Right renal pelvis (tissue), 4 donors: ENCODE data around the gene RPL36AL. TPM values are rescaled to one million over a fixed set of nuclear protein-coding genes. Genes with fewer than 3 reads are reported as not detected.
"Not testable (repeated sequence)": the region's sequence is repeated elsewhere in the genome, so short reads cannot be mapped to it uniquely, and the experiment has no call there.

Experiments used
- DNase-seq, 4 donors: peaks; one replicate each; pipeline ENCODE4 v3.0.0-alpha.2; 2013; ENCODE audit warnings: low read depth in 4 of 4, low spot score in 3 of 4, missing footprints in 1 of 4
- polyA plus RNA-seq, 4 donors: library from polyadenylated mRNA; unstranded; fragments of 120-200 nt; gene quantifications; one replicate each; pipeline ENCODE4 v1.2.1, GENCODE V29; 2013; ENCODE audit not compliant: insufficient read length in 4 of 4

Gene RPL36AL
- 100 to 1,000 TPM; 170 to 219 (median 194) TPM for polyA plus RNA-seq

GRCh38 chr14:49620182-49621113, at the start of gene RPL36AL, which contains the start of gene MGAT2:
RPL36AL (minus strand) TSS chr14:49620626; CDS start chr14:49619104, 1,522 bp downstream.
MGAT2 (plus strand) TSS chr14:49620799; CDS start chr14:49621269, 470 bp downstream.
- peak; percentile 93 to 97 (median 96) for DNase-seq

DNA sequence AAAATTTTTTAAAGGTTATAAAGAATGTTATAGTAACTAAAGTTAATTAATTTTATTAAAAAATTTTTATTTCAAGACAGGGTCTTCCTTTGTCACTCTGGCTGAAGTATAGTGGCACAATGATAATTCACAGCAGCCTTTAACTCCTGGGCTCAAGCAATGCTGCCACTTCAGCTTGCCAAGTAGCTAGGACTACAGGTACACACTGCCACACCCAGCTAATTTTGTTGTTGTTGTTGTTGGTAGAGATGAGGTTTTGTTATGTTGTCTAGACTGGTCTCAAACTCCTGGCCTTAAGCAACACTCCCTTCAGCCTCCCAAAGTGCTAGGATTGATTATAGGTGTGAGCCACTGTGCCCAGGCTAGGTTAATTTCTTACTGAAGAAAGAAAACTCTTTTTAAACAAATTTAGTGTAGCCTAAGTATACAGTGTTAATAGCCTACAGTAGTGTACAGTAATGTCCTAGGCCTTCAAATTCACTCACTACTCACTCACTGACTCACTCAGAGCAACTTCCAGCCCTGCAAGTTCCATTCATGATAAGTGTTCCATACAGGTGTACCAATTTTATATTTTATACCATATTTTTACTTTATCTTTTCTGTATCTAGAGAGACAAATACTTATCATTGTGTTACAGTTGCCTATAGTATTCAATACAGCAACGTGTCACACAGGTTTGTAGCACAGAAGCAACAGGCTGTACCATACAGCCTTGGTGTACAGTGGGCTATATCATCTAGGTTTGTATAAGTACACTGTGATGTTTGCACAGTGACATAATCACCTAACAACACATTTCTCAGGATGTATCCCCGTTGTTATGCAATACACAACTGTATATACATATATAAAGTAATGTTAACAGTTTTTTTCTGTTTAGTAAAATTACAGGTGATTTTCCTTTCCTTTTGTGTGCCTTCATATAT, 39.4 kb upstream of the RPL36AL start:
- DNase-seq = no peak

DNA sequence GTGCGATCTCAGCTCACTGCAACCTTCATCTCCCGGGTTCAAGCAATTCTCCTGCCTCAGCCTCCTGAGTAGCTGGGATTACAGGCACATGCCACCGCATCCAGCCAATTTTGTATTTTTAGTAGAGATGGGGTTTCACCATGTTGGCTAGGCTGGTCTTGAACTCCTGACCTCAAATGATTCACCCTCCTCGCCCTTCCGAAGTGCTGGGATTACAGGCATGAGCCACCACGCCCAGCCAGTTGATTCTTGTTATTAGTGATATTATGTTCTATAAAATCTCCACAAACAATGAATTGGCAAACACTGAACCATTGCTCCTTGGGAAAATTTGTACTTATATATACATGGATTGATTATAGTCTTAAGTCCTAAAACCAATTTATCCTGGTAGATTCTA, 37.1 kb upstream of the RPL36AL start:
- DNase-seq = not testable (repeated sequence)

DNA sequence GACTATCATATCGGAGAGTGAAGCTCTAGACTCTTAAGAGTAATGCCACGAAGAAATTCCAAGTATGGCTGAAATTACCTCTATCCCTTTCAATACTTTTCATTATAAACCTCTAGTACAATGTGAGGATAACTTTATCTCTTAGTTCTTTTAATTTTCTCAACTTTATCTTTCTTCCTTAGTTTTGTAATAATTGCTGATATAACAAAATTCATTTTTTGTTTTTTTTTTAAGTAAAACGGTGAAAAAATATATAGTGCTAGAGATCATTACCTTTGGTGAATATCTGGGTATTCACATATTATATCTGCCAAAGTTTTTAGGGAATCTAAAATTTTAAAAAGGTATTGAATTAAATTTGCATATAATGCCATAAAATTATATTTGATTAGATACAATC, 34.1 kb upstream of the RPL36AL start:
- DNase-seq = no peak

GRCh38 chr14:49653508-49653907, 33.1 kb upstream of the RPL36AL start:
- no peak for DNase-seq

DNA sequence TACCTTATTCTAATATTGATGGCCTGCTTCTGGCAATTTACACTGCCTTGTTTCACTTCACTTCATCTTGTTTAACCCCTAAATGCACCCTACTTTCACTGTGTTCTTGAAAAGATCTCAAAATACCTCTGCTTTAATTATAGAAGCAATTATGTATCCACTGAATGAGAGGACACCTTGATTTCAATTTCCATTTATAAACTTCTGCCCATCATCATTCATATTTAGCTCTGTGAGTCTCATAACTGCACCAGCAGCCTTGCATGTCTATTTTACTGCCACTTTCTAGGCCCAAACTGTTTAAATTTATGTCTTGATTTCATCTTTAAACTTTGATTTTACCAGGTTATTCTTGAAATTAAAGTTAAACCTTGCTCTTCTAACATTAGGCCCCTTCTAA, 21.7 kb upstream of the RPL36AL start:
- no peak for DNase-seq

GRCh38 chr14:49641697-49642129, 21.3 kb upstream of the RPL36AL start:
- no peak for DNase-seq

GRCh38 chr14:49640540-49641417, 20.4 kb upstream of the RPL36AL start:
- no peak for DNase-seq

DNA sequence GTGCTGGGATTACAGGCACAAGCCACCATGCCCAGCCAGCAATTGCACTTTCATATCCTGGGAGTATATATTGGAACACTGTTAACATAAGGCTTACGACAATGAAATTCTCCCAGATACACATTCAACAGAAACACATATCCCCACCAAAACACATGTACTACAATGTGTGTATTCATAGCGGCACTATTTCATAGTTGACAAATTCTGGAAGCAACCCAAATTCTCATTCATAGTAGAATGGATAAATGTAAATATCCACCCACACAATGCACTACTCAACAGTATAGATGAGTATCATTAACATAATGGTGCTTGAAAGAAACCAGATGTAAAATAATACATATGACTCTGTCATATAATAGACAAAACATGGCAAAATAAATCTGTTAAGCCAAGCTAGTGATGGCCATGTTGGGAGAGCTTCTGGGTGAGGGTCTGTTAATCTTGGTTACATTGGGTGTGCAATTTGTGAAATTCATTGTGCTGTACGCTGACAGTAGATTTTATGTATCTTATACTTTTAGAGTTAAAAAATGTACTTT, 17.2 kb upstream of the RPL36AL start:
- DNase-seq = no peak

DNA sequence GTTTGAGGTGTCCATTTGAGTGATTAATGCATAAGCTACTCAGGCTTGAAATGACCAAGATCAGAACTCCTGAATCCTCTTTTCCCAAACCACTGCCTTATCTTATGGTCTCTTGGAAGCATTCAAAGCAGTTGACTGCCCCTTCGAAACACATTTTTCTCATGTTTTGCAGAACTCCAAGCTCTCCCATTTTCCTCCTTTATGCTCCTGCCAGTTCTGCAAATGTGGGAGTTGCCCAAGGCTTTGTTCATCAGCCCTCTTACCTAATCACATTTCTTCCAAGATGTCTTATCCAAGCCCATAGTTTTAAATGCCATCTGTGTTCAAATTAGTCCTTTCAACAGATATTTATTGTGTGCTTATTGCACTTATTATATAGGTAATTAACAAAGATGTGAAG, 16.4 kb upstream of the RPL36AL start:
- DNase-seq = no peak

GRCh38 chr14:49634547-49635334, 14.3 kb upstream of the RPL36AL start, which contains the start of gene DNAAF2:
DNAAF2 (minus strand) TSS chr14:49635244; CDS start chr14:49635149, 95 bp downstream.
- DNase-seq = peak; percentile 61 to 74 (median 70)

DNA sequence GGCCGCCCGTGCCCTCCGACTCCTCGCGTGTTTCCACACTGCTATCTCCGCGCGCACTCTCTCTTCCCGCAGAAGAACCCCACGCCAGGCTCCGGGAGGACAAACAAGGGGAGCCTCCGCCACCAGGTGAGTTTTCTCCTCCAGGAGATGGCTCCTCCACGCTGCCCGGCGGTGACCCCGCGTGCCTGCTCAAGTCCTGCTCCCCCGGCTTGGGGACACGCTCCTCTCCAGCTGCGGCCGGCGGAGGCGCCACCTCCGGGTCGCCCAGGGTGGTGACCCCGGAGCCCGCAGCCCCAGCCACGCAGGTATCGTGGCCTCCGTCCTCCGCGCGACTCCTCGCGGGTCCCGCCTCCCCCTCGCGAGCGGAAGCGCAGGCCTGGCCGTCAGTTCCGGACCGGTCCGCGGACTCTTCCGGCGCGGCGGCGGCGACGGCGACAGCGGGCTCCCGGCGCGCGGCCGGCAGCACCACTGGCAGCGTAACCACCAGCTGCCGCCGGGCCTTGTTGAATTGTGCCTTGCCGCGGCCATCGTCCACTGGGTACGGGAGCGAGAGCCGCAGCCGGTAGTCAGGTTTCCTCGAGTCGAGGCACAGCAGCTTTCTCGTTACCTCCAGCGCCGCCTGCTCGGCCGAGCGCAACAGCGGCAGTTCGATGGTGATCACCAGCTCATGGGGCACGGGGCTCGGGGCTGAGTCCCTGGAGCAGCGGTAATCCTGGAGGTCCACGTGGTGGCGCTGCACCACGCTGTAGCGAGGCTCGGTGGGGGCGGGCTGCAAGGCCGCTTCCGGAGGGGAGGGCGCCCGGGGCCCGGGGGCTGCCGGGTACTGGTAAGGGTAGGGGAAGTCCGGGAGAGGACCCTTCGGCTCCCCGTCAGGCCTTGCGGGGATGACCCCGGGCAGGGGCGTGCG, 13.5 kb upstream of the RPL36AL start:
- DNase-seq = peak; percentile 90 to 93 (median 91)

DNA sequence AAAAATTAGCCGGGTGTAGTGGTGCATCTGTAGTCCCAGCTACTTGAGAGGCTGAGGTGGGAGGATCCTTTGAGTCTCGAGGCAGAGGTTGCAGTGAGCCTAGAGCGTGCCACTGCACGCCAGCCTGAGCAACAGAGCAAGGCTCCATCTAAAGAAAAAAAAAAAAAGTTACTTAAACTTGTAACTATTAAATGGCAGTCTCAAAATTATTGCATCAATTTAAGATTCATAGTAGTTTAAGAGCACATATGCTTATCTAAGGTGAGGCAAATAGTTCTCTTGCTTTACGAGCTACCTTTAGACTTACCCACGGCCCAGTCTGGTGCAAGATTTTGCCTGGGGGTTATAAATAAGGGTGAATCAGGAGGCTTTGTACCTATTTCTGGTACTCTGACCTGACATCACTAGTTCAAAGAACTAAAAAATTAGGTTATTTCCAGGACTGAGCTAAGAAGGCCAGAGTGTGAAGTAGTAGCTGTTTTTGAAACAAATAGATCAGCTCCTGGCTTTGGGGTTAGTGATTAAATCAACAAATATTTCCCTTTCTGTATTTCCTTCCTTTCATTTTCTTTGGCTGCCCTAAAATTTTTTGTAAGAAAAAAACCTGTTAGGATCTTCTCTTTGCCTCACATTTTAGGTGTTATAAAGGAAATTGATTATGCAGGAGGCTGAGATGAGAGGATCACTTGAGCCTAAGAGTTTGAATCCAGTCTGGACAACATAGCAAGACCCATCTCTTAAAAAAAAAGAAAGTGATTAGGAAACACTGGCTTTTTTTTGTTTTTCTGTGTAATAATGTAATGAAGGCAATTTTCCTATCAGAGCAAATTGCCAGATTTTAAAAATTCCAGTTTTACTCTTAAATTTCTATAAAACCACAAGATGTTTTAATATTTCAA, 3.8 kb upstream of the RPL36AL start:
- DNase-seq = no peak

DNA sequence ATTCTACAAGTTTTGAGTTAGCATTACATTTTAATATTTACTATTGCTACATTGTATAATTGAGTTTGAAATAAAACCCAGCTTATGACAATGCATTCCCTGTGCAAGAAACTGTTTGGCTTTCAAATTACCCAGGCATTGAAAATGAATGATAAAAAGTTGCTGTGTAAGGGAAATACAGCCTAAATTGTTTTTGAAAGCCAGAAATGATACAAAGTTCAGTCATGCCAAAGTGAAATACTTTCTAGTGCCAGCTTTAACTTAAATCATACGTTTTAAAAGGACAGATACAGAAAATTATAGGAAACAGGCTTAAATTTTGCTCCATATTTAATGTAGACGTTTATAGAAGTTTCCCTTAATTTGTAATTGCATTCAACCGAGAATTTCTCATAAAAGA, 3.0 kb upstream of the RPL36AL start:
- no peak for DNase-seq

GRCh38 chr14:49622022-49622607, 1.7 kb upstream of the RPL36AL start:
- no peak for DNase-seq

DNA sequence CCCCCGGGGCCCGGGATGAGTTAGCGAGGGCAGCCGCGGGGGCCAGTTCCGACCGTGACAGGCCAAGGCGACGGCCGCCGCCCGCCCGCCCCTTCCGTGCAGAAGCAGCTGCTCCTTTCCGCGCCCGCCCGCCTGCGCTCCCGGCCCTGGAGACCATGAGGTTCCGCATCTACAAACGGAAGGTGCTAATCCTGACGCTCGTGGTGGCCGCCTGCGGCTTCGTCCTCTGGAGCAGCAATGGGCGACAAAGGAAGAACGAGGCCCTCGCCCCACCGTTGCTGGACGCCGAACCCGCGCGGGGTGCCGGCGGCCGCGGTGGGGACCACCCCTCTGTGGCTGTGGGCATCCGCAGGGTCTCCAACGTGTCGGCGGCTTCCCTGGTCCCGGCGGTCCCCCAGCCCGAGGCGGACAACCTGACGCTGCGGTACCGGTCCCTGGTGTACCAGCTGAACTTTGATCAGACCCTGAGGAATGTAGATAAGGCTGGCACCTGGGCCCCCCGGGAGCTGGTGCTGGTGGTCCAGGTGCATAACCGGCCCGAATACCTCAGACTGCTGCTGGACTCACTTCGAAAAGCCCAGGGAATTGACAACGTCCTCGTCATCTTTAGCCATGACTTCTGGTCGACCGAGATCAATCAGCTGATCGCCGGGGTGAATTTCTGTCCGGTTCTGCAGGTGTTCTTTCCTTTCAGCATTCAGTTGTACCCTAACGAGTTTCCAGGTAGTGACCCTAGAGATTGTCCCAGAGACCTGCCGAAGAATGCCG, 872 bp upstream of the RPL36AL start:
- DNase-seq = no peak
